Activated T-cell treated with anti-CD3 and anti-CD28 coated beads, Interleukin-2, amount 50 U/mL, for 4 hours (primary cell): Measurements from ENCODE around the gene FHL3. TPM values are rescaled to one million over a fixed set of nuclear protein-coding genes. Genes with fewer than 3 reads are reported as not detected.
A peak's percentile ranks its signal among the peaks of the same experiment; 100 is the strongest.

ENCODE experiments used
- ATAC-seq, 2 donors: fragments of 200-7000 bp; cut with Tn5 transposase; one replicate each; pipeline ENCODE4 v1.10.0; 2021
- DNase-seq: peaks from one replicate; pipeline ENCODE4 v3.0.0-alpha.2; 2020
- H3K27me3 Mint-ChIP-seq: one replicate; pipeline ENCODE4 v1.8.0; 2021; ENCODE audit warnings: low read depth, mixed read lengths
- H3K36me3 Mint-ChIP-seq: one replicate; pipeline ENCODE4 v1.8.0; 2022; ENCODE audit warnings: mixed read lengths; ENCODE audit not compliant: insufficient read depth
- H3K4me1 Mint-ChIP-seq: one replicate; pipeline ENCODE4 v1.8.0; 2021; ENCODE audit warnings: low read depth, mixed read lengths
- H3K4me3 Mint-ChIP-seq: one replicate; pipeline ENCODE4 v1.8.0; 2021; ENCODE audit warnings: mild to moderate bottlenecking, moderate library complexity, mixed read lengths
- H3K9me3 Mint-ChIP-seq: one replicate; pipeline ENCODE4 v1.8.0; 2021; ENCODE audit warnings: mixed read lengths
- total RNA-seq, 3 donors: library from RNA; stranded (reverse); gene quantifications; one replicate each; pipeline ENCODE4 v1.2.1, GENCODE V29; 2021

The FHL3 gene
- total RNA-seq, 3 donors from 2014 or later = 15.9 to 33.8 (median 26.9) TPM

GRCh38 chr1:38012363-38013226 lies 7.3 kb upstream of the FHL3 start, which contains the start of gene UTP11:
Gene UTP11 (plus strand): TSS chr1:38012734. CDS start chr1:38012803, 69 bp downstream.
- peak; percentile 87 to 91 for ATAC-seq
- peak; percentile 80 for DNase-seq
- Mint-ChIP-seq H3K4me1 (peaks cover 63% of the 10 kb centered on the region), H3K36me3 (peaks cover 10% of the 10 kb centered on the region), H3K27me3 (no peaks in the 10 kb centered on the region), H3K9me3 (no peaks in the 10 kb centered on the region), H3K4me3 (peak within 1 kb of the TSS; percentile 98)

GRCh38 chr1:38009841-38010180 lies 4.5 kb upstream of the FHL3 start:
- Mint-ChIP-seq H3K4me3 (no peak overlapping the region), H3K27me3 (no peaks in the 10 kb centered on the region), H3K36me3 (peaks cover 8% of the 10 kb centered on the region), H3K9me3 (no peaks in the 10 kb centered on the region), H3K4me1 (peaks cover 50% of the 10 kb centered on the region)
- DNase-seq (no peak), ATAC-seq (no peak)

- no peaks in the 10 kb centered on the region for H3K27me3 Mint-ChIP-seq
- H3K36me3 Mint-ChIP-seq = peaks cover 8% of the 10 kb centered on the region
- H3K9me3 Mint-ChIP-seq = no peaks in the 10 kb centered on the region
- ATAC-seq (peak; percentile 70 to 73), DNase-seq (no peak)
- peak overlapping the region; percentile 56 for H3K4me3 Mint-ChIP-seq
- peaks cover 53% of the 10 kb centered on the region for H3K4me1 Mint-ChIP-seq
Measured at GRCh38 chr1:38009088-38009840, 4.0 kb upstream of the FHL3 start.

- H3K4me1 Mint-ChIP-seq = peaks cover 42% of the 10 kb centered on the region
- DNase-seq = no peak
- H3K27me3 Mint-ChIP-seq = no peaks in the 10 kb centered on the region
- no peak for ATAC-seq
- no peaks in the 10 kb centered on the region for H3K9me3 Mint-ChIP-seq
- no peaks in the 10 kb centered on the region for H3K36me3 Mint-ChIP-seq
- H3K4me3 Mint-ChIP-seq = peak overlapping the region; percentile 70
Measured at GRCh38 chr1:38006008-38006828, 904 bp upstream of the FHL3 start.

GRCh38 chr1:38004284-38005108 lies 818 bp downstream of the FHL3 start:
- H3K4me3 Mint-ChIP-seq = peak overlapping the region; percentile 85
- H3K27me3 Mint-ChIP-seq = no peaks in the 10 kb centered on the region
- H3K9me3 Mint-ChIP-seq = no peaks in the 10 kb centered on the region
- DNase-seq (no peak), ATAC-seq (peak; percentile 39 to 56)
- H3K4me1 Mint-ChIP-seq = peaks cover 44% of the 10 kb centered on the region
- no peaks in the 10 kb centered on the region for H3K36me3 Mint-ChIP-seq

- Mint-ChIP-seq H3K36me3 (no peaks in the 10 kb centered on the region), H3K27me3 (no peaks in the 10 kb centered on the region), H3K4me1 (peaks cover 44% of the 10 kb centered on the region), H3K4me3 (peak overlapping the region; percentile 85), H3K9me3 (no peaks in the 10 kb centered on the region)
- DNase-seq (no peak), ATAC-seq (no peak)
Measured at GRCh38 chr1:38003261-38004250, 1.8 kb downstream of the FHL3 start.

- Mint-ChIP-seq H3K36me3 (peaks cover 1% of the 10 kb centered on the region), H3K4me1 (peaks cover 49% of the 10 kb centered on the region), H3K4me3 (no peak overlapping the region), H3K9me3 (no peaks in the 10 kb centered on the region), H3K27me3 (no peaks in the 10 kb centered on the region)
- ATAC-seq (no peak), DNase-seq (no peak)
Measured at GRCh38 chr1:38000529-38001455, 4.5 kb downstream of the FHL3 start.

- Mint-ChIP-seq H3K27me3 (no peaks in the 10 kb centered on the region), H3K36me3 (peaks cover 1% of the 10 kb centered on the region), H3K4me1 (peaks cover 52% of the 10 kb centered on the region), H3K9me3 (no peaks in the 10 kb centered on the region), H3K4me3 (no peak overlapping the region)
- ATAC-seq = no peak
- DNase-seq = no peak
Measured at GRCh38 chr1:38000233-38000528, 5.1 kb downstream of the FHL3 start.

GRCh38 chr1:37999430-38000232 lies 5.7 kb downstream of the FHL3 start:
- no peak for ATAC-seq
- Mint-ChIP-seq H3K36me3 (peaks cover 1% of the 10 kb centered on the region), H3K27me3 (no peaks in the 10 kb centered on the region), H3K4me1 (peaks cover 57% of the 10 kb centered on the region), H3K9me3 (no peaks in the 10 kb centered on the region), H3K4me3 (peak overlapping the region; percentile 39)
- DNase-seq = no peak

- ATAC-seq (no peak), DNase-seq (no peak)
- Mint-ChIP-seq H3K9me3 (no peaks in the 10 kb centered on the region), H3K36me3 (peaks cover 1% of the 10 kb centered on the region), H3K27me3 (no peaks in the 10 kb centered on the region), H3K4me1 (peaks cover 54% of the 10 kb centered on the region), H3K4me3 (peak overlapping the region; percentile 39)
Measured at GRCh38 chr1:37998913-37999429, 6.3 kb downstream of the FHL3 start.

- Mint-ChIP-seq H3K4me3 (no peak overlapping the region), H3K27me3 (no peaks in the 10 kb centered on the region), H3K9me3 (no peaks in the 10 kb centered on the region), H3K36me3 (peaks cover 1% of the 10 kb centered on the region), H3K4me1 (peaks cover 47% of the 10 kb centered on the region)
- ATAC-seq (no peak), DNase-seq (no peak)
Measured at GRCh38 chr1:37998089-37998808, 7.1 kb downstream of the FHL3 start.
